ENCODE measurements around the gene CMTM2.
"Not testable (repeated sequence)": the region's sequence is repeated elsewhere in the genome, so short reads cannot be mapped to it uniquely, and the experiment has no call there.

Gene CMTM2

GRCh38 chr16:66610111-66610820 is 31.0 kb downstream of the CMTM2 start:
- no peak for FAIRE-seq

GRCh38 chr16:66611911-66612310 is 32.6 kb downstream of the CMTM2 start:
- FAIRE-seq: not testable (repeated sequence)

GRCh38 chr16:66612422-66612821 is 33.2 kb downstream of the CMTM2 start:
- FAIRE-seq: no peak

- no peak for FAIRE-seq
Observed at GRCh38 chr16:66614161-66614802, 35.0 kb downstream of the CMTM2 start.

- no peak for FAIRE-seq
Observed at GRCh38 chr16:66616169-66616568, 36.9 kb downstream of the CMTM2 start.

GRCh38 chr16:66616592-66616991 is 37.3 kb downstream of the CMTM2 start:
- FAIRE-seq: no peak

- FAIRE-seq: no peak
Observed at GRCh38 chr16:66617010-66617434, 37.8 kb downstream of the CMTM2 start.

- FAIRE-seq: no peak
Observed at GRCh38 chr16:66617728-66618127, 38.5 kb downstream of the CMTM2 start.

- no peak for FAIRE-seq
Observed at GRCh38 chr16:66618588-66619375, 39.5 kb downstream of the CMTM2 start.

GRCh38 chr16:66619534-66620428 is 40.5 kb downstream of the CMTM2 start:
- no peak for FAIRE-seq

GRCh38 chr16:66620429-66620795 is 41.1 kb downstream of the CMTM2 start:
- FAIRE-seq: no peak

GRCh38 chr16:66621973-66622372 is 42.7 kb downstream of the CMTM2 start:
- no peak for FAIRE-seq

- FAIRE-seq: no peak
Observed at GRCh38 chr16:66622863-66623262, 43.6 kb downstream of the CMTM2 start.

- FAIRE-seq: no peak
Observed at GRCh38 chr16:66623755-66624154, 44.5 kb downstream of the CMTM2 start.

- not testable (repeated sequence) for FAIRE-seq
Observed at GRCh38 chr16:66627611-66628378, 48.5 kb downstream of the CMTM2 start.

GRCh38 chr16:66629856-66630255 is 50.6 kb downstream of the CMTM2 start:
- no peak for FAIRE-seq

GRCh38 chr16:66630561-66631260 is 51.4 kb downstream of the CMTM2 start:
- FAIRE-seq: not testable (repeated sequence)

- not testable (repeated sequence) for FAIRE-seq
Observed at GRCh38 chr16:66631558-66631957, 52.3 kb downstream of the CMTM2 start.

- FAIRE-seq: no peak
Observed at GRCh38 chr16:66634527-66635196, 55.4 kb downstream of the CMTM2 start.

- no peak for FAIRE-seq
Observed at GRCh38 chr16:66635406-66635805, 56.1 kb downstream of the CMTM2 start.

- no peak for FAIRE-seq
Observed at GRCh38 chr16:66636199-66636598, 56.9 kb downstream of the CMTM2 start.

All from islet of Langerhans (tissue), 1 donor.